K562 (cell line): ENCODE measurements around the gene PSMD1. TPM values are rescaled to one million over a fixed set of nuclear protein-coding genes. Genes with fewer than 3 reads are reported as not detected.

Experiments
- ATAC-seq: fragments of 200-7000 bp; cut with Tn5 transposase; 3 replicates; pipeline ENCODE4 v1.9.1; 2020; ENCODE audit warnings: moderate library complexity
- BruUV-seq: library from RNA; stranded (reverse); fragments of 400-500 nt; replicated peaks from 2 replicates; lab custom pipeline; 2021; lab: Mats Ljungman, UMichigan
- CTCF ChIA-PET: fragments of 300-600 bp; formaldehyde crosslinking; extraction: SDS; loops from one replicate; lab custom pipeline; 2021; ENCODE audit warnings: low intra/inter-chr PET ratio; lab: Yijun Ruan, JAX
- POLR2A ChIA-PET: fragments of 300-600, 350-650 bp; sonication (Branson Sonifier 250); formaldehyde crosslinking; extraction: SDS; loops from one replicate; lab custom pipeline; 2021; ENCODE audit warnings: antibody characterized with exemption, inconsistent platforms; lab: Yijun Ruan, JAX
- DNase-seq, 4 experiments: peaks; one replicate each; pipeline versions ENCODE4 v3.0.0 to v3.0.0-alpha.2; 2011 to 2018; ENCODE audit warnings: low spot score in 3 of 4, mixed read lengths in 3 of 4; ENCODE audit errors: extremely low read depth in 1 of 4
- FAIRE-seq: peaks from 2 replicates; lab custom pipeline; 2011; peaks lifted over from hg19 to GRCh38; lab: Jason Lieb, UNC
- H2AFZ ChIP-seq: 2 replicates; pipeline ENCODE4 v1.6.0; 2011; ENCODE audit warnings: low read depth, low read length, control low read depth, inconsistent platforms
- H3K27ac ChIP-seq: fragments of 200-600 bp; 3 replicates; pipeline ENCODE4 v1.8.0; 2011; ENCODE audit warnings: low read depth, mild to moderate bottlenecking, control low read depth, inconsistent platforms, low read length, moderate library complexity, mixed read lengths; ENCODE audit errors: extremely low read depth
- H3K27me3 ChIP-seq, 2 experiments: fragments of 300-600 bp in 1 of 2; 2 replicates in 1 of 2; 3 replicates in 1 of 2; pipeline versions ENCODE4 v1.6.0 to v1.8.0; 2011; ENCODE audit warnings: inconsistent platforms in 2 of 2, low read length in 2 of 2, mild to moderate bottlenecking in 1 of 2, mixed read lengths in 1 of 2, moderate library complexity in 1 of 2; ENCODE audit not compliant: control insufficient read depth in 2 of 2, insufficient read depth in 2 of 2
- H3K36me3 ChIP-seq: fragments of 300-600 bp; 3 replicates; pipeline ENCODE4 v1.8.0; 2011; ENCODE audit warnings: mild to moderate bottlenecking, low read length, inconsistent platforms; ENCODE audit not compliant: control insufficient read depth, insufficient read depth
- H3K4me1 ChIP-seq, 2 experiments: fragments of 200-600 bp in 1 of 2; replicated peaks in 1 of 2; 2 replicates in 1 of 2; 3 replicates in 1 of 2; pipeline versions ENCODE4 v1.5.1 to v1.8.0; 2011; ENCODE audit warnings: inconsistent platforms in 2 of 2, low read length in 2 of 2, mild to moderate bottlenecking in 1 of 2, mixed read lengths in 1 of 2, moderate library complexity in 1 of 2; ENCODE audit not compliant: control insufficient read depth in 2 of 2, insufficient read depth in 2 of 2
- H3K4me2 ChIP-seq: 2 replicates; pipeline ENCODE4 v1.6.1; 2011; ENCODE audit warnings: low read length, control low read depth, inconsistent platforms, mixed read lengths; ENCODE audit not compliant: insufficient read depth
- H3K4me3 ChIP-seq: fragments of 200-600 bp; sonication (generic), shearing (Covaris generic); 2 replicates; pipeline ENCODE4 v1.5.1; 2016; ENCODE audit warnings: control low read depth, inconsistent platforms
- H3K79me2 ChIP-seq: fragments of 200-600 bp; 3 replicates; pipeline ENCODE4 v1.8.0; 2011; ENCODE audit warnings: low read length, inconsistent platforms; ENCODE audit not compliant: control insufficient read depth, insufficient read depth
- H3K9ac ChIP-seq, 2 experiments: 2 replicates each; pipeline versions ENCODE4 v1.6.0 to v1.6.1; 2011; ENCODE audit warnings: low read depth in 2 of 2, low read length in 2 of 2, control low read depth in 1 of 2, inconsistent platforms in 1 of 2, mild to moderate bottlenecking in 1 of 2, mixed read lengths in 1 of 2; ENCODE audit not compliant: insufficient read depth in 1 of 2
- H3K9me1 ChIP-seq: one replicate; pipeline ENCODE4 v1.6.0; 2011; ENCODE audit warnings: inconsistent platforms, mild to moderate bottlenecking, low read length, moderate library complexity; ENCODE audit not compliant: control insufficient read depth, insufficient read depth
- H3K9me3 ChIP-seq: replicated peaks from 2 replicates; pipeline ENCODE4 v1.5.1; 2011; ENCODE audit warnings: low read depth, low read length, inconsistent platforms; ENCODE audit not compliant: control insufficient read depth, insufficient read depth
- H4K20me1 ChIP-seq: replicated peaks from 2 replicates; pipeline ENCODE4 v1.6.1; 2011; ENCODE audit warnings: low read length, inconsistent platforms, mixed read lengths; ENCODE audit not compliant: control insufficient read depth, insufficient read depth
- BRD4 ChIP-seq: fragments of 200-600 bp; sonication (generic); IDR thresholded peaks from 2 replicates; pipeline ENCODE4 v1.6.1; 2017; ENCODE audit warnings: inconsistent platforms
- BRF1 ChIP-seq: IDR thresholded peaks from 3 replicates; pipeline ENCODE4 v1.6.1; 2011; ENCODE audit warnings: borderline replicate concordance, mild to moderate bottlenecking; ENCODE audit not compliant: insufficient read length; ENCODE audit errors: extremely low read depth
- NR2C1 ChIP-seq, 2 experiments: fragments of 450-650 bp; IDR thresholded peaks; 2 replicates each; pipeline ENCODE4 v1.6.1; 2017; ENCODE audit warnings: mild to moderate bottlenecking in 2 of 2, antibody characterized with exemption in 1 of 2, inconsistent platforms in 1 of 2, missing compliant biosample characterization in 1 of 2, missing genetic modification characterization in 1 of 2
- OTX1 ChIP-seq: fragments of 450-650 bp; formaldehyde crosslinking; IDR thresholded peaks from 2 replicates; pipeline ENCODE4 v1.4.0; 2022; ENCODE audit warnings: mild to moderate bottlenecking
- RBM15 ChIP-seq: fragments of 200-400 bp; formaldehyde crosslinking; IDR thresholded peaks from 2 replicates; pipeline ENCODE4 v1.6.1; 2018; ENCODE audit warnings: mild to moderate bottlenecking, low read length, moderate library complexity; ENCODE audit not compliant: insufficient read depth
- WGBS: fragments of 100-300 bp; shearing (Covaris generic); methylation state at CpG from one replicate; pipeline ENCODE4 v1.1.6; 2016; ENCODE audit warnings: low coverage, mixed read lengths; ENCODE audit not compliant: insufficient coverage; ENCODE audit errors: missing lambda C conversion rate; 5-methylcytosine and 5-hydroxymethylcytosine counted together
- in situ Hi-C: fragments of 300-500 bp; cut with MboI; formaldehyde crosslinking; loops from 4 replicates; pipeline ENCODE4 v1.15.0; 2018; ENCODE audit warnings: inconsistent platforms, mixed read lengths
- intact Hi-C: fragments of 100-400 bp; cut with micrococcal nuclease; formaldehyde crosslinking; loops from 2 replicates; pipeline ENCODE4 v1.14.2; 2022
- polyA plus RNA-seq, 8 experiments: library from polyadenylated mRNA; depleted of rRNA in 4 of 8; stranded (reverse) in 5 of 8; unstranded in 3 of 8; fragments of >200 nt; fragmentation: Nextera tagmentation in 2 of 8; fragmentation: Illumina TruSeq in 1 of 8; extraction: Ambion mirVana in 2 of 8; extraction: Trizol in 1 of 8; gene quantifications; 2 replicates each; pipeline versions ENCODE4 v1.2.1 to v1.2.3, GENCODE V29; 2011 to 2014; ENCODE audit warnings: inconsistent platforms in 1 of 8, missing spikeins in 1 of 8
- total RNA-seq, 7 experiments: library from RNA; depleted of rRNA in 6 of 7; stranded (reverse); fragments of >200 nt in 6 of 7; fragmentation: Illumina TruSeq in 2 of 7; extraction: Trizol in 2 of 7; gene quantifications; 2 replicates each; pipeline versions ENCODE4 v1.2.1 to v1.2.3, GENCODE V29; 2011 to 2021; ENCODE audit warnings: low replicate concordance in 1 of 7
- TF ChIP-seq, protein P1 (sequence below): fragments of 250-450 bp; sonication (Bioruptor Pico); IDR thresholded peaks from 2 replicates; pipeline ENCODE4 v1.4.0; 2020; ENCODE audit warnings: mild to moderate bottlenecking, moderate library complexity, borderline replicate concordance
- TF ChIP-seq, protein P2 (sequence below), 2 experiments: fragments of 450-650 bp in 1 of 2; sonication (generic) in 1 of 2; formaldehyde crosslinking; conservative IDR thresholded peaks; 2 replicates each; pipeline versions ENCODE4 v1.4.0 to v1.8.1; 2020 to 2022; ENCODE audit warnings: mild to moderate bottlenecking in 1 of 2, missing genetic modification reagents in 1 of 2

PSMD1 gene
- total and polyA plus RNA-seq, 9 of the 15 experiments (the other 6 are each of a cell fraction or from before 2014, with no cell fraction given), result 100 to 257 (median 147) TPM

- Histone ChIP-seq H3K9me3 (no peaks in the 10 kb centered on the region), H2AFZ (no peak overlapping the region), H3K4me3 (no peak overlapping the region), H3K4me2 (no peak overlapping the region), H3K9me1 (no peaks in the 10 kb centered on the region), H4K20me1 (no peaks in the 10 kb centered on the region), H3K79me2 (no peaks in the 10 kb centered on the region), H3K27me3 (peaks cover 6 to 28% of the 10 kb centered on the region in 2 experiments; a peak in 4 of 5 replicates), H3K4me1 (peaks cover 11 to 13% of the 10 kb centered on the region in 2 experiments; a peak in 4 of 5 replicates), H3K36me3 (no peaks in the 10 kb centered on the region), H3K9ac (no peak overlapping the region), H3K27ac (no peak overlapping the region)
- TF ChIP-seq BRD4, result no peak
- TF ChIP-seq BRF1, result no peak
- TF ChIP-seq RBM15, result no peak
- TF ChIP-seq, protein P1, sequence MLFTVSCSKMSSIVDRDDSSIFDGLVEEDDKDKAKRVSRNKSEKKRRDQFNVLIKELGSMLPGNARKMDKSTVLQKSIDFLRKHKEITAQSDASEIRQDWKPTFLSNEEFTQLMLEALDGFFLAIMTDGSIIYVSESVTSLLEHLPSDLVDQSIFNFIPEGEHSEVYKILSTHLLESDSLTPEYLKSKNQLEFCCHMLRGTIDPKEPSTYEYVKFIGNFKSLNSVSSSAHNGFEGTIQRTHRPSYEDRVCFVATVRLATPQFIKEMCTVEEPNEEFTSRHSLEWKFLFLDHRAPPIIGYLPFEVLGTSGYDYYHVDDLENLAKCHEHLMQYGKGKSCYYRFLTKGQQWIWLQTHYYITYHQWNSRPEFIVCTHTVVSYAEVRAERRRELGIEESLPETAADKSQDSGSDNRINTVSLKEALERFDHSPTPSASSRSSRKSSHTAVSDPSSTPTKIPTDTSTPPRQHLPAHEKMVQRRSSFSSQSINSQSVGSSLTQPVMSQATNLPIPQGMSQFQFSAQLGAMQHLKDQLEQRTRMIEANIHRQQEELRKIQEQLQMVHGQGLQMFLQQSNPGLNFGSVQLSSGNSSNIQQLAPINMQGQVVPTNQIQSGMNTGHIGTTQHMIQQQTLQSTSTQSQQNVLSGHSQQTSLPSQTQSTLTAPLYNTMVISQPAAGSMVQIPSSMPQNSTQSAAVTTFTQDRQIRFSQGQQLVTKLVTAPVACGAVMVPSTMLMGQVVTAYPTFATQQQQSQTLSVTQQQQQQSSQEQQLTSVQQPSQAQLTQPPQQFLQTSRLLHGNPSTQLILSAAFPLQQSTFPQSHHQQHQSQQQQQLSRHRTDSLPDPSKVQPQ, result no peak
- TF ChIP-seq, protein P2, sequence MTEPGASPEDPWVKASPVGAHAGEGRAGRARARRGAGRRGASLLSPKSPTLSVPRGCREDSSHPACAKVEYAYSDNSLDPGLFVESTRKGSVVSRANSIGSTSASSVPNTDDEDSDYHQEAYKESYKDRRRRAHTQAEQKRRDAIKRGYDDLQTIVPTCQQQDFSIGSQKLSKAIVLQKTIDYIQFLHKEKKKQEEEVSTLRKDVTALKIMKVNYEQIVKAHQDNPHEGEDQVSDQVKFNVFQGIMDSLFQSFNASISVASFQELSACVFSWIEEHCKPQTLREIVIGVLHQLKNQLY (CRISPR knock-in tag; conservative IDR thresholded peaks at IDR 0.05), result no peak
- TF ChIP-seq OTX1 (CRISPR knock-in tag), result no peak
- TF ChIP-seq NR2C1 (IDR thresholded peaks at IDR 0.05), result no peak
- no peak for TF ChIP-seq NR2C1 (tag; IDR thresholded peaks at IDR 0.05)
- ATAC-seq (no peak), FAIRE-seq (no peak), DNase-seq (no peak)
- in situ Hi-C loops (no loop called here), intact Hi-C loops (no loop called here)
- ChIA-PET CTCF (no interaction called here), POLR2A (interaction anchor here (1.2 kb wide), 1 partner anchor 13 kb away, joined by 3 read pairs; no protein-coding TSS in a partner anchor)
- BruUV-seq, result no TSS peak
- 4% methylated on average over 4 of the region's 4 CpGs for WGBS
Observed at GRCh38 chr2:231185886-231186285, 129.2 kb downstream of the PSMD1 start.
